GM23248 (cell line): ENCODE results near the gene MTERF2. TPM values are rescaled to one million over a fixed set of nuclear protein-coding genes. Genes with fewer than 3 reads are reported as not detected.
A peak's percentile ranks its signal among the peaks of the same experiment; 100 is the strongest.
"Not testable (repeated sequence)": the region's sequence is repeated elsewhere in the genome, so short reads cannot be mapped to it uniquely, and the experiment has no call there.

ENCODE experiments used
- DNase-seq: peaks from one replicate; pipeline ENCODE4 v3.0.0-alpha.2; 2015
- H2AFZ ChIP-seq: fragments of 200-600 bp; sonication (generic); 2 replicates; pipeline ENCODE4 v1.6.1; 2016; ENCODE audit warnings: antibody characterized with exemption
- H3F3A ChIP-seq: fragments of 200-600 bp; sonication (generic); 2 replicates; pipeline ENCODE4 v1.6.1; 2016; ENCODE audit warnings: mild to moderate bottlenecking, antibody characterized with exemption, mixed run types; ENCODE audit not compliant: insufficient read depth
- H3K27ac ChIP-seq: fragments of 200-600 bp; sonication (generic); 2 replicates; pipeline ENCODE4 v1.5.1; 2016; ENCODE audit warnings: mild to moderate bottlenecking
- H3K27me3 ChIP-seq: fragments of 200-600 bp; sonication (generic); replicated peaks from 2 replicates; pipeline ENCODE4 v1.6.1; 2016; ENCODE audit warnings: mild to moderate bottlenecking; ENCODE audit not compliant: insufficient read depth
- H3K36me3 ChIP-seq: fragments of 200-600 bp; sonication (generic); 2 replicates; pipeline ENCODE4 v1.6.1; 2016; ENCODE audit warnings: low read depth, mild to moderate bottlenecking
- H3K4me1 ChIP-seq: fragments of 200-600 bp; sonication (generic); 2 replicates; pipeline ENCODE4 v1.6.1; 2016; ENCODE audit warnings: mild to moderate bottlenecking; ENCODE audit not compliant: insufficient read depth
- H3K4me2 ChIP-seq: fragments of 200-600 bp; sonication (generic); one replicate; pipeline ENCODE4 v1.6.1; 2016; ENCODE audit warnings: mild to moderate bottlenecking; ENCODE audit not compliant: unreplicated experiment
- H3K4me3 ChIP-seq: fragments of 200-600 bp; sonication (generic); 2 replicates; pipeline ENCODE4 v1.5.1; 2016; ENCODE audit warnings: mild to moderate bottlenecking
- H3K79me2 ChIP-seq: fragments of 200-600 bp; sonication (generic); 2 replicates; pipeline ENCODE4 v1.6.1; 2016; ENCODE audit warnings: mild to moderate bottlenecking; ENCODE audit not compliant: insufficient read depth
- H3K9ac ChIP-seq: fragments of 200-600 bp; sonication (generic); 2 replicates; pipeline ENCODE4 v1.6.1; 2016; ENCODE audit warnings: mild to moderate bottlenecking
- H3K9me2 ChIP-seq: fragments of 200-600 bp; sonication (generic); 2 replicates; pipeline ENCODE4 v1.6.1; 2016; ENCODE audit warnings: mixed run types, mild to moderate bottlenecking, moderate library complexity; ENCODE audit not compliant: insufficient read depth
- H3K9me3 ChIP-seq: fragments of 200-600 bp; sonication (generic); one replicate; pipeline ENCODE4 v1.6.1; 2017; ENCODE audit warnings: low read depth
- H4K20me1 ChIP-seq: fragments of 200-600 bp; sonication (generic); 2 replicates; pipeline ENCODE4 v1.6.0; 2016; ENCODE audit not compliant: insufficient read depth
- EZH2 ChIP-seq: fragments of 200-600 bp; sonication (generic); IDR thresholded peaks from 2 replicates; pipeline ENCODE4 v1.6.1; 2018; ENCODE audit warnings: antibody characterized with exemption, mild to moderate bottlenecking; ENCODE audit not compliant: insufficient read depth, poor library complexity, severe bottlenecking
- EZH2phosphoT487 ChIP-seq: fragments of 200-600 bp; sonication (generic); IDR thresholded peaks from 2 replicates; pipeline ENCODE4 v1.6.1; 2018; ENCODE audit warnings: antibody characterized with exemption, moderate library complexity, mild to moderate bottlenecking, low read depth; ENCODE audit not compliant: insufficient read depth
- WGBS, 2 experiments: methylation state at CpG; one replicate each; pipeline ENCODE4 v1.1.6; 2015 to 2017; ENCODE audit warnings: low lambda C conversion rate in 2 of 2, low coverage in 1 of 2; ENCODE audit errors: missing lambda C conversion rate in 2 of 2; 5-methylcytosine and 5-hydroxymethylcytosine counted together
- in situ Hi-C: fragments of 300-500 bp; cut with MboI; formaldehyde crosslinking; loops from 2 replicates; pipeline ENCODE4 v1.15.0; 2020
- polyA plus RNA-seq: library from polyadenylated mRNA; unstranded; fragments of >200 nt; fragmentation: Nextera tagmentation; extraction: Ambion mirVana; gene quantifications from 2 replicates; pipeline ENCODE4 v1.2.1, GENCODE V29; 2016
- total RNA-seq: library from RNA; depleted of rRNA; stranded (reverse); fragments of >200 nt; shearing (Covaris generic); gene quantifications from 2 replicates; pipeline ENCODE4 v1.2.3, GENCODE V29; 2014

Gene MTERF2
- total and polyA plus RNA-seq, 2 experiments from 2014 or later: 4.6 to 7.7 TPM

DNA sequence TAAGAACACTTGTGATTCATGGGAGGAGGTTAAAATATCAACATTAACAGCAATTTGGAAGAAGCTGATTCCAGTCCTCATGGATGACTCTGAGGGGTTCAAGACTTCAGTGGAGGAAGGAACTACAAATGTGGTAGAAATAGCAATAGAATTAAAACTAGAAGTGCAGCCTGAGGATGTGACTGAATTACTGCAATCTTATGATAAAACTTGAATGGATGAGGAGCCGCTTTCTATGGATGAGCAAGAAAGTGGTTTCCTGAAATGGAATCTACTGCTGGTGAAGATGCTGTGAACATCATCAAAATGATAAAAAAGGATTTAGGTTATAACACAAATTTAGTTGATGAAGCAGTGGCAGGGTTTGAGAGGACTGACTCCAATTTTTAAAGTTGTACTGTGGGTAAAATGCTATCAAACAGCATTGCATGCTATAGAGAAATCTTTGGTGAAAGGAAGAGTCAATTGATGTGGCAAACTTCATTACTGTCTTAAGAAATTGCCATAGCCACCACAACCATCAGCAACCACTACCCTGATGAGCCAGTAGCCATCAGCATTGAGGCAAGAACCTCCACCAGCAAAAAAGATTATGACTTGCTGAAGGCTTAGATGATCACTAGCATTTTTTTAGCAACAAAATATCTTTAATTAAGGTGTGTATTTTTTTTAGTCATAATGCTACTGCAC lies 25.9 kb upstream of the MTERF2 start:
- Histone ChIP-seq H3K9ac (no peak overlapping the region), H3K9me2 (no peaks in the 10 kb centered on the region), H3K27ac (no peak overlapping the region), H3K4me2 (no peak overlapping the region), H3F3A (no peaks in the 10 kb centered on the region), H3K79me2 (no peaks in the 10 kb centered on the region), H2AFZ (no peak overlapping the region), H3K9me3 (no peaks in the 10 kb centered on the region), H3K4me1 (no peaks in the 10 kb centered on the region), H4K20me1 (no peaks in the 10 kb centered on the region), H3K36me3 (no peaks in the 10 kb centered on the region), H3K4me3 (no peak overlapping the region), H3K27me3 (no peaks in the 10 kb centered on the region)
- 97 to 100% methylated on average over 1 of the region's 1 CpG for WGBS, 2 experiments
- DNase-seq: no peak
- in situ Hi-C loops: no loop called here
- TF ChIP-seq EZH2phosphoT487 (no peak), EZH2 (no peak)

DNA sequence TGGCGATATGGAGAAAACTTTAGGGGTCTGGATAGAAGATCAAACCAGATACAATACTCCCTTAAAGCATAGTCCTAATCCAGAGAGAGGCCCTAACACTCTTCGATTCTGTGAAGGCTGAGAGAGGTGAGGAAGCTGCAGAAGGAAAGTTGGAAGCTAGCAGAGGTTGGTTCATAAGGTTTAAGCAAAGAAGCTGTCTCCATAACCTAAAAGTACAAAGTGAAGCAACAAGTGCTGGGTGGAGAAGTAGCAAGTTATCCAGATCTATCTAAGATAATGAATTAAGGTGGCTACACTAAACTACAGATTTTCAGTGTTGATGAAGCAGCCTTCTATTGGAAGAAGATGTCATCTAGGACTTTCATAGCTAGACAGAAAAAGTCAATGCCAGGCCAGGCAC lies 24.6 kb upstream of the MTERF2 start:
- in situ Hi-C loops: no loop called here
- TF ChIP-seq EZH2 (no peak), EZH2phosphoT487 (no peak)
- DNase-seq: no peak
- Histone ChIP-seq H3K4me2 (no peak overlapping the region), H3K4me3 (no peak overlapping the region), H3K9me2 (no peaks in the 10 kb centered on the region), H4K20me1 (no peaks in the 10 kb centered on the region), H2AFZ (no peak overlapping the region), H3K36me3 (no peaks in the 10 kb centered on the region), H3K4me1 (no peaks in the 10 kb centered on the region), H3K79me2 (no peaks in the 10 kb centered on the region), H3K9ac (no peak overlapping the region), H3K9me3 (no peaks in the 10 kb centered on the region), H3F3A (no peaks in the 10 kb centered on the region), H3K27ac (no peak overlapping the region), H3K27me3 (no peaks in the 10 kb centered on the region)
- WGBS, 2 experiments: 81 to 84% methylated on average over 2 of the region's 2 CpGs

DNA sequence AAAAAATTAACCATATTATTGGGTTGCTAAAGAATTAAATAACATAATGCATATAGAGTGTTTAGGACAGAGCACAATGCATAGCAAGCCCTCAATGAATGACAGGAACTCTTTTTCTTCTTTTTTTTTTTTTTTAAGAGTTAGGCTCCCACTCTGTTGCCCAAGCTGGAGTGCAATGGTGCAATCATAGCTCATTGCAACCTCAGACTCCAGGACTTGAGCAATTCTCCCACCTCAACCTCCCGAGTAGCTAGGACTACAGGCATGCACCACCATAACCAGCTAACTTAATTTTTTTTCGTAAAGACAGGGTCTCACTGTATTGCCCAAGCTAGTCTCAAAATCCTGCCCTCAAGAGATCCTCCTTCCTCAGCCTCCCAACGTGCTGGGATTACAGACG lies 20.5 kb upstream of the MTERF2 start:
- H3K4me3 ChIP-seq: no peak overlapping the region

DNA sequence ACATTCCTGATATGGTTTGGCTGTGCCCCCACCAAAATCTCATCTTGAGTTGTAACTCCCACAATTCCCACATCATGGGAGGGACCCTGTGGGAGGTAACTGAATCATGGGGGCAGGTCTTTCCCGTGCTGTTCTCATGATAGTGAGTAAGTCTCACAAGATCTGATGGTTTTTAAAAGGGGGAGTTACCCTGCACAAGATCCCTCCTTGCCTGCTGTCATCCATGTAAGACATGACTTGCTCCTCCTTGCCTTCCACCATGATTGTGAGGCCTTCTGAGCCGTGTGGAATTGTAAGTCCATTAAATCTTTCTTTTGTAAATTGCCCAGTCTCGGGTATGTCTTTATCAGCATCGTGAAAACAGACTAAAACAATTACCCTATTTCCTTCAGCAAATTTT lies 15.7 kb upstream of the MTERF2 start:
- H2AFZ ChIP-seq, H3K79me2 ChIP-seq, in situ Hi-C loops, H3F3A ChIP-seq, H3K9me3 ChIP-seq, H3K27me3 ChIP-seq, H3K4me2 ChIP-seq, H3K9me2 ChIP-seq, H3K27ac ChIP-seq, H3K4me3 ChIP-seq, H3K4me1 ChIP-seq, H4K20me1 ChIP-seq, DNase-seq, H3K36me3 ChIP-seq, H3K9ac ChIP-seq: not testable (repeated sequence)
- 75 to 80% methylated on average over 4 of the region's 4 CpGs for WGBS, 2 experiments

More for the DNA sequence above, 20.5 kb upstream of the MTERF2 start:
- H3K9ac ChIP-seq: no peak overlapping the region
- no peak overlapping the region for H2AFZ ChIP-seq
- H3K4me2 ChIP-seq: no peak overlapping the region
- H3K36me3 ChIP-seq: no peaks in the 10 kb centered on the region
- no peaks in the 10 kb centered on the region for H3F3A ChIP-seq
- no peaks in the 10 kb centered on the region for H3K9me3 ChIP-seq
- TF ChIP-seq EZH2phosphoT487 (no peak), EZH2 (no peak)
- no peak overlapping the region for H3K27ac ChIP-seq
- no peaks in the 10 kb centered on the region for H3K79me2 ChIP-seq
- no peaks in the 10 kb centered on the region for H3K9me2 ChIP-seq
- in situ Hi-C loops: no loop called here
- 92 to 96% methylated on average over 4 of the region's 4 CpGs for WGBS, 2 experiments
- no peaks in the 10 kb centered on the region for H3K27me3 ChIP-seq
- no peaks in the 10 kb centered on the region for H3K4me1 ChIP-seq
- DNase-seq: no peak
- H4K20me1 ChIP-seq: no peaks in the 10 kb centered on the region

DNA sequence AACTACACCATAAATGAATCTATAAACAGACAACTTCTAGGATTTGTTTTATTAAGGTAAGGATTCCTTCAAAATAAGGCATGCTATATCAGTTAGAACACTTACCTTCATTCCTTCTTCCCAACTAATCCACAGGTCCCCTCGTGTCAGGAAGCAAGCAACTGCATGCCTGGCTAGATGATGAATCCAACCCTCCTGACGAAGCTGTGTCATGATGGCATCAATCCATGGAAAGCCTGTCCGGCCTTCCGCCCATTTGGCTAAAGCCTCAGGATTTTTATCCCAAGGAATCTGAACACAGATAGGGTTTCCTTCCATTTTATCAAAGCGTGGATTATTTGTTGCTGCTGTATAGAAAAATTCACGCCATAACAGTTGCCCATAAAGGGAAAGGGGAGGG lies 12.5 kb upstream of the MTERF2 start:
- Histone ChIP-seq H3K4me1 (peaks cover 10% of the 10 kb centered on the region), H3K9me3 (no peaks in the 10 kb centered on the region), H4K20me1 (no peaks in the 10 kb centered on the region), H3K27ac (no peak overlapping the region), H3F3A (no peaks in the 10 kb centered on the region; the same call in 1 of the 2 replicates), H3K9me2 (no peaks in the 10 kb centered on the region), H3K36me3 (no peaks in the 10 kb centered on the region), H3K4me3 (no peak overlapping the region), H3K79me2 (no peaks in the 10 kb centered on the region), H2AFZ (no peak overlapping the region), H3K4me2 (no peak overlapping the region), H3K9ac (no peak overlapping the region), H3K27me3 (no peaks in the 10 kb centered on the region)
- DNase-seq: peak; percentile 58
- in situ Hi-C loops: no loop called here
- no peak for TF ChIP-seq EZH2
- no peak for TF ChIP-seq EZH2phosphoT487
- WGBS, 2 experiments: 55 to 57% methylated on average over 6 of the region's 6 CpGs
